LNCaP clone FGC (cell line): ENCODE data around the gene STK11.
A peak's percentile ranks its signal among the peaks of the same experiment; 100 is the strongest.

Source experiments
- DNase-seq: peaks from one replicate; pipeline ENCODE4 v3.0.0-alpha.2; 2011; ENCODE audit warnings: low read depth
- H3K4me3 ChIP-seq: 2 replicates; pipeline ENCODE4 v1.5.1; 2011; ENCODE audit warnings: mild to moderate bottlenecking, low read depth, low read length, control low read depth
- TF ChIP-seq, protein P1 (sequence below): IDR thresholded peaks from 2 replicates; pipeline ENCODE4 v1.5.1; 2012; ENCODE audit warnings: mild to moderate bottlenecking; ENCODE audit not compliant: control insufficient read depth, insufficient read depth; ENCODE audit errors: extremely low read depth

STK11 gene

DNA sequence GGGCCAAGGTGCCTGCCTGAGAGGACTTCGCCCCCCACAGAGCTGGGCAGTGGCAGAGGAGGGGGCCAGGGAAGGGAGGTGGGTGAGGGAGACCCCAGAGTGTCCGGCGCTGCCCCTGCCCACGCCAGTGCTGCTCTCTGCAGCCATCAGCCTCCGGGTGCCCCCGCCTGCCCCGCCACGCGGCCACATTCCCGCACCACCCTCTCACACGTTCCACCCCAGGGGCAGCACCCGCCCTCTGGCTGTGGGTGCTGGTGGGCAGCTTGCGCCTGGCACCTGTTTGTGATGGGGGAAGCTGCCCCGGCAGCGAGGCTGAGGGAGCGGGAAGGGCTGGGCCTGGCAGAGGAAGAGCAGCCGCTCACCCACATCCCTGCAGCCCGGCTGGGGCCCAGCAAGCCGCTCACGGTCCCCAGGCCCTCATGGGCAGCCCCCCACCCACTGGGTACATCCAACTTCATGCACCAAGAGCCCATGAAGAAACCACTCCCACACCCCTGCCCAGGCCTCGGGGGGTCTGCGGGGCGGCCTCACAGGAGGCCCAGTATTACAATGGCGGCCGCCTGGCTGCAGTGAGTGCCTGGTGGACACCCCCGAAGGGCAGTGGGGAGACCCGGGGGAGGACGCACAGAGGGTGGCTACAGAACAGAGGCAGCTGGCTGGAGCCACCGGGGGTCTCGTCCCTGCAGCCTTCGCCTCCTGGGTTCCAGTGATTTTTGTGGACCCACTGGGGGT, 45.5 kb upstream of the STK11 start:
- DNase-seq = no peak
- no peak overlapping the region for H3K4me3 ChIP-seq
- TF ChIP-seq, protein P1, sequence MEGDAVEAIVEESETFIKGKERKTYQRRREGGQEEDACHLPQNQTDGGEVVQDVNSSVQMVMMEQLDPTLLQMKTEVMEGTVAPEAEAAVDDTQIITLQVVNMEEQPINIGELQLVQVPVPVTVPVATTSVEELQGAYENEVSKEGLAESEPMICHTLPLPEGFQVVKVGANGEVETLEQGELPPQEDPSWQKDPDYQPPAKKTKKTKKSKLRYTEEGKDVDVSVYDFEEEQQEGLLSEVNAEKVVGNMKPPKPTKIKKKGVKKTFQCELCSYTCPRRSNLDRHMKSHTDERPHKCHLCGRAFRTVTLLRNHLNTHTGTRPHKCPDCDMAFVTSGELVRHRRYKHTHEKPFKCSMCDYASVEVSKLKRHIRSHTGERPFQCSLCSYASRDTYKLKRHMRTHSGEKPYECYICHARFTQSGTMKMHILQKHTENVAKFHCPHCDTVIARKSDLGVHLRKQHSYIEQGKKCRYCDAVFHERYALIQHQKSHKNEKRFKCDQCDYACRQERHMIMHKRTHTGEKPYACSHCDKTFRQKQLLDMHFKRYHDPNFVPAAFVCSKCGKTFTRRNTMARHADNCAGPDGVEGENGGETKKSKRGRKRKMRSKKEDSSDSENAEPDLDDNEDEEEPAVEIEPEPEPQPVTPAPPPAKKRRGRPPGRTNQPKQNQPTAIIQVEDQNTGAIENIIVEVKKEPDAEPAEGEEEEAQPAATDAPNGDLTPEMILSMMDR = no peak

DNA sequence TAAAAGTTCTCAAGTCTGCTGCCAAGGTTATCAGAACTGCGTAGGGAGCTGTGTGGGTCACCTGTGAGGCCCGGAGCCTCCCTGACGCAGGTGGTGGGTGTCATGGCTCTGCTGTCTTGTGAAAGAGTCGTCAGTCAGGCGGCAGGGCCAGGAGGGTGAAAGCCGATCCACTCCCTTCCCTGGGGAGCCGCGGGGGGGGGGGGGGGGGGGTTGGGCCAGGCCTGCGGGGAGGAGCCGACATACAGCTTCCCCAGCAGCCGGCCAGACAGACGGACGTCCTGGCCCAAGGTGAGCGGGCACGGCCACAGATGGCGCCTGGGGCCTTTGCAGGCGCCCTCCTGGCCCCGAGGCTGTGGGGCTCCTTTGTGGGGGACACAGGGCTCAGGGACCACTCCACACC, 43.9 kb upstream of the STK11 start:
- TF ChIP-seq, protein P1 = no peak
- DNase-seq = no peak
- no peak overlapping the region for H3K4me3 ChIP-seq

DNA sequence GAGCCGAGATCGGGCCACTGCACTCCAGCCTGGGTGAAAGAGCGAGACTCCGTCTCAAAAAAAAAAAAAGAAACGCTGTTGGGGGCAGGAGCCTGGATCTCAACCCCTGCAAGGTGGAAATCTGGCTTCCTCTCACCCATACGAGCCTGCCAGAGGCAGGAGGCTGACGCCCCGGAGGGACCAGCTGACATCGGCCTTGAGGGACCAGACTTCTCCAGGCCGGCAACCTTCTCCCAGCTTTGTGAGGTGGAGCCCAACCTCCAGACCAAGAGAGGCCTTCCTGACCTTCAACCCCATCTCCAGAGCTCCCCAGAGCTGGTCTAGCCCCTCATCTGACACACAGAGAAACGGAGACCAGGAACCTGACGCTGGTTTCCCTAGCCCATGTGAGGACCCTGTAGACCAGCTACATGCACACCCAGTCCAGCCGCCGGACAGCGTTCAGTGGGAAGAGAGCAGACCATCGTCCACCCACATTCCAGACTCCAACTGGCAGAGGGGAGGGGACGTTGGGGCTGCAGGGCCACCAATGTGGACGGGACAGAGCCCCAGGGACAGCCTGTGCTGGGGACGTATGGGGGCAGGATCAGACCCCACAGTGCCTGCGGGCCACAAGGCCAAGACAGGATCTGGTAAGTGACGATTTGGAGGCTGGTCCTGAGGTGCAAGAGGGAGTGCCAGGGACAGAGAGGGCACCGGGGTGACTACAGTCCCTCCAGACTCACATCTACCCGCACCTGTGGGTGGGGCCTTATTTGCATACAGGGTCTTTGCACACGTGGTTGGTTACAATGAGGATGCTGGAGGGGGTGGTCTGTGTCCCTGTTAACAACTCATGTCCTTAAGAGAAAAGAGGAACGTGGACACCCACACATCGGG, 42.9 kb upstream of the STK11 start:
- H3K4me3 ChIP-seq = no peak overlapping the region
- TF ChIP-seq, protein P1 = no peak
- DNase-seq = no peak

DNA sequence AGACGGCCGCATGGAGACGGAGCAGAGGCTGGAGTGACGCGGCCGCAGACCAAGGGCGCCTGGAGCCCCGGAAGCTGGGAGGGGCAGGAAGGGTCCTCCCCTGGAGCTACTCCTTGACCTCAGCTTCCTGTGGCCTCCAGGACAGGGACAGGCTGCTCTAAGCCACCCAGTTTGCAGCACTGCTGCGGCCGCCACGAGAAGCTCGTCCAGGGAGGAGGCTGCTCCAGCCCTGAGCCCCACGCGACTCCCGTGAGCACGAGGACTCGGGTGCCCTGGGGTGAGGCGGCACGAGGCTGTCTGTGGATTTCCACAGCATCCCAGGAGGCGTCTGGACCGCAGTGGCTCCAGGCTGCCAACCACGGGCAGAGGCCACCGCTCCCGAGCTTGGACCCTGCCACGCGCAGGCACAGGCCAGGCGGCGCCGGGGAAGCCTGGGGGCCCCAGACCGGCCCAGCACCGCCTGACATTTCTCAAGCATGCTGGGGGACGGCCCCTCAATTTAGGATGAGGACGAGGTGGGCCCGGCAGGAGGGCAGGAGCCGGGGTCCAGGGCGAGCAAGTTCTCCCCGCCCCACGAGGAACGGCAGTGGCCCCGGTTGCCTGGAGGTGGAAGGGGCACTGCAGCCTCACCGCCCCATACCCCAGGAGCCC, 42.2 kb upstream of the STK11 start:
- TF ChIP-seq, protein P1 = no peak
- DNase-seq = no peak
- no peak overlapping the region for H3K4me3 ChIP-seq

DNA sequence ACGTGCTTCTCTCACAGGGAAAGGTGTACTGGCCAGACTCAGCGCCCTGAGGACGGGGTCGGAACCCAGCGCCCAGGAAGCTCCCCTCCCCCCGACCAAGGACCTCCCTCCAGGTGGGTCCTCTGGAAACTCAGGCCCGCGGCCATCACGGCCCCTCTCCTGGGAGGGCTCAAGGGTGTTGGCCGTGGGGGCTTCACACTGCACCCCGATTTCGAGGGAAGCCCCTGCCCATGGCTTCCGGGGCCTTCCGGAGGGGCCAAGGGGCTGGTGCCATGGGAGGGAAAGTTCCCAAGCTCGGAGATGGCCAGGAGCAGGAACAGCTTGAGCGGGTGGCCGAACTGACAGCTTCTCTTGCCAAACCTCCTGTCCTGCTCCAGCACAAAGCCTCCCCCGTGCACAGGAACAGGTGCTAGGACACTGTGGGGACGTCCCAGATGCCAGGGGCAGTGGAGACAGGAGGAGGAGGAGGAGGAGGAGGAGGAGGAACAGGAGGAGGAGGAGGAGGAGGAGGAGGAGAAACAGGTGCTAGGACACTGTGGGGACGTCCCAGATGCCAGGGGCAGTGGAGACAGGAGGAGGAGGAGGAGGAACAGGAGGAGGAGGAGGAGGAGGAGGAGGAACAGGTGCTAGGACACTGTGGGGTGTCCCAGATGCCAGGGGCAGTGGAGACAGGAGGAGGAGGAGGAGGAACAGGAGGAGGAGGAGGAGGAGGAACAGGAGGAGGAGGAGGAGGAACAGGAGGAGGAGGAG, 41.5 kb upstream of the STK11 start:
- TF ChIP-seq, protein P1 = no peak
- DNase-seq = peak; percentile 48

More for the DNA sequence above, 41.5 kb upstream of the STK11 start:
- H3K4me3 ChIP-seq = no peak overlapping the region
